Spleen (tissue), 11 donors: ENCODE data around the gene TMED4. TPM values are rescaled to one million over a fixed set of nuclear protein-coding genes. Genes with fewer than 3 reads are reported as not detected.
A peak's percentile ranks its signal among the peaks of the same experiment; 100 is the strongest.

Experiments
- DNase-seq: peaks from one replicate; pipeline ENCODE4 v3.0.0-alpha.2; 2020
- H3K27ac ChIP-seq, 8 donors: fragments of 200-600 bp; sonication (generic) in 7 of 8; 1 replicate in 4 of 8; 2 replicates in 4 of 8; pipeline versions ENCODE4 v1.5.0 to v1.8.0; 2016 to 2021; ENCODE audit warnings: inconsistent platforms in 4 of 8, mild to moderate bottlenecking in 4 of 8, moderate library complexity in 1 of 8
- H3K27me3 ChIP-seq, 7 donors: fragments of 200-600 bp; sonication (generic) in 6 of 7; replicated peaks in 1 of 7; 1 replicate in 4 of 7; 2 replicates in 3 of 7; pipeline versions ENCODE4 v1.5.0 to v1.8.0; 2016 to 2021; ENCODE audit warnings: inconsistent platforms in 3 of 7, mild to moderate bottlenecking in 1 of 7
- H3K36me3 ChIP-seq, 6 donors: fragments of 200-600 bp; sonication (generic) in 5 of 6; 1 replicate in 4 of 6; 2 replicates in 2 of 6; pipeline versions ENCODE4 v1.5.0 to v1.8.0; 2016 to 2021; ENCODE audit warnings: inconsistent platforms in 2 of 6
- H3K4me1 ChIP-seq, 6 donors: fragments of 200-600 bp; sonication (generic) in 5 of 6; 1 replicate in 3 of 6; 2 replicates in 3 of 6; pipeline versions ENCODE4 v1.5.0 to v1.8.0; 2016 to 2021; ENCODE audit warnings: inconsistent platforms in 3 of 6
- H3K4me3 ChIP-seq, 8 donors: fragments of 200-600 bp; sonication (generic) in 7 of 8; 1 replicate in 4 of 8; 2 replicates in 4 of 8; pipeline versions ENCODE4 v1.5.0 to v1.8.0; 2016 to 2021; ENCODE audit warnings: inconsistent platforms in 4 of 8, mild to moderate bottlenecking in 4 of 8, moderate library complexity in 2 of 8
- H3K9me3 ChIP-seq, 8 donors: fragments of 200-600 bp; sonication (generic) in 7 of 8; 1 replicate in 4 of 8; 2 replicates in 4 of 8; pipeline versions ENCODE4 v1.5.0 to v1.8.0; 2016 to 2021; ENCODE audit warnings: inconsistent platforms in 4 of 8
- POLR2A ChIP-seq, 3 donors: fragments of 450-650 bp; IDR thresholded peaks; one replicate each; pipeline ENCODE4 v1.5.1; 2017; ENCODE audit warnings: antibody characterized with exemption in 3 of 3, mild to moderate bottlenecking in 1 of 3
- POLR2AphosphoS5 ChIP-seq, 3 donors: sonication (generic); formaldehyde crosslinking; IDR thresholded peaks; one replicate each; pipeline ENCODE4 v1.5.1; 2017; ENCODE audit warnings: antibody characterized with exemption in 3 of 3
- WGBS, 5 donors: extraction: QIAGEN DNeasy Blood & Tissue Kit in 3 of 5; methylation state at CpG; one replicate each; pipeline versions ENCODE4 v1.1.5 to v1.1.7; 2013 to 2018; 5-methylcytosine and 5-hydroxymethylcytosine counted together
- intact Hi-C: fragments of 100-400 bp; cut with DNase I; formaldehyde crosslinking; loops from one replicate; pipeline ENCODE4 v1.15.0; 2023; ENCODE audit warnings: low total_unique reads
- polyA plus RNA-seq, 3 donors: library from polyadenylated mRNA; stranded (reverse); fragments of 200-250 nt; gene quantifications; one replicate each; pipeline ENCODE4 v1.2.1, GENCODE V29; 2013
- total RNA-seq, 7 donors: library from RNA; depleted of rRNA in 3 of 7; stranded (reverse); fragments of >200 nt in 3 of 7; fragmentation: NEBNext Ultra II Directional in 4 of 7; extraction: Animal tissue kit (Norgen Biotek cat#: 25700) in 4 of 7; gene quantifications; one replicate each; pipeline versions ENCODE4 v1.1.0 to v1.2.1, GENCODE V29; 2016 to 2021
- TF ChIP-seq, protein P1 (sequence below), 11 experiments: fragments of 200-600 bp in 7 of 11; fragments of 450-650 bp in 4 of 11; sonication (generic) in 4 of 11; IDR thresholded peaks in 8 of 11; conservative IDR thresholded peaks in 3 of 11; 1 replicate in 7 of 11; 2 replicates in 4 of 11; pipeline versions ENCODE4 v1.4.0 to v1.8.0; 2016 to 2021; ENCODE audit warnings: antibody characterized with exemption in 11 of 11, inconsistent platforms in 4 of 11, mild to moderate bottlenecking in 1 of 11
- donor health status: healthy with polysubstance abuse.
- donor health status: DM: no; HTN: no; CAD: no; lungs with moderate emphysema.
- donor health status: DM: no; HTN: no; CAD: no.
- donor health status: Bipolar disorder and iron deficiency.
- donor health status: healthy.
- donor health status: DM: no; HTN: no; CAD: no.
- donor health status: DM: yes; HTN: yes; CAD: no.

Gene TMED4
- total and polyA plus RNA-seq, 10 donors: 26.1 to 105 (median 59.6) TPM

DNA sequence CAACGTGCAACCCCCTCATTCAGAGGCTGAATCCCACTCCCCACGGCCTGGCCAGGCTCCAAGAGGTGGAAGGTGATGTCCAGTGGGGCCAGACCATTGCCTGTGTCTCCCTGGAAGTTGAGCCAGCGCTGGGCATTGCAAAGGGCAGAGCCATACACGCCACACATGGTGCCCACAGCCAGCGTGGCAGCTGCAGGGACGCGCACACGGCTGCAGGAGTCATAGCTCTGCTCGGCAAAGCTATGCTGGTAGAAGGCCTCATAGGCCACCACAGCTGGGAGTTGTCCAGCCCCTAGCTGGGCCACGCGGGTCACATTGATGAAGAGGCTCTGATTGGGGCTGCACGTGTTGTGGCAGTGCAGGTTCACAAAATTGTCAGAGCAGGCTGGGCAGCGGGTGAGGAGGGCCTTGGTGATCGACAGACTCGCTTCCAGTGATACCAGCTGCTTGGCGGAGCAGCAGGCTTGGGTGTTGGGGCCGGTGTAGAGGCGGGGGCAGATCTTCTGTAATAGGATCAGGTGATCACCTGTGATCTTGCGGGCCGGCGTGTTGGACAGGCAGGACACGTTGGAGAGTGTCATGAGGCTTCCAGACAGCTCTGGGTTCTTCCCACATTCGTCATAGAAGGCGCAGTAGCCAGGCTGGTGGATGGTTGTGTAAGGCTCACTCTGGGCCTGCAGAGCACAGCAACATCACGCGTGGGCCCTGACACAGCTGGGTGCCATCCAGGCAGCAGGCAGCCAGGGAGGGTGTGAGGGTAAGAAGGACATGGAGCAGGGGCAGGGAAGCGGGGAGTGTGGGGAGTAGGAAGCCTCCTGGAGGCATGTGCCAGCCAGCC lies 42.1 kb downstream of the TMED4 start:
- peak; percentile 55 for DNase-seq
- intact Hi-C loops: no loop called here
- TF ChIP-seq POLR2A (IDR thresholded peaks at IDR 0.05) (no peak), POLR2AphosphoS5 (IDR thresholded peaks at IDR 0.05) (no peak)
- TF ChIP-seq, protein P1, sequence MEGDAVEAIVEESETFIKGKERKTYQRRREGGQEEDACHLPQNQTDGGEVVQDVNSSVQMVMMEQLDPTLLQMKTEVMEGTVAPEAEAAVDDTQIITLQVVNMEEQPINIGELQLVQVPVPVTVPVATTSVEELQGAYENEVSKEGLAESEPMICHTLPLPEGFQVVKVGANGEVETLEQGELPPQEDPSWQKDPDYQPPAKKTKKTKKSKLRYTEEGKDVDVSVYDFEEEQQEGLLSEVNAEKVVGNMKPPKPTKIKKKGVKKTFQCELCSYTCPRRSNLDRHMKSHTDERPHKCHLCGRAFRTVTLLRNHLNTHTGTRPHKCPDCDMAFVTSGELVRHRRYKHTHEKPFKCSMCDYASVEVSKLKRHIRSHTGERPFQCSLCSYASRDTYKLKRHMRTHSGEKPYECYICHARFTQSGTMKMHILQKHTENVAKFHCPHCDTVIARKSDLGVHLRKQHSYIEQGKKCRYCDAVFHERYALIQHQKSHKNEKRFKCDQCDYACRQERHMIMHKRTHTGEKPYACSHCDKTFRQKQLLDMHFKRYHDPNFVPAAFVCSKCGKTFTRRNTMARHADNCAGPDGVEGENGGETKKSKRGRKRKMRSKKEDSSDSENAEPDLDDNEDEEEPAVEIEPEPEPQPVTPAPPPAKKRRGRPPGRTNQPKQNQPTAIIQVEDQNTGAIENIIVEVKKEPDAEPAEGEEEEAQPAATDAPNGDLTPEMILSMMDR (IDR thresholded peaks at IDR 0.05 in 8 of 11, conservative IDR thresholded peaks at IDR 0.05 in 3 of 11): no peak
- no peaks in the 10 kb centered on the region for H3K27me3 ChIP-seq
- no peak overlapping the region for H3K4me3 ChIP-seq
- no peaks in the 10 kb centered on the region for H3K9me3 ChIP-seq
- H3K4me1 ChIP-seq: no peaks in the 10 kb centered on the region
- no peak overlapping the region for H3K27ac ChIP-seq
- H3K36me3 ChIP-seq: no peaks in the 10 kb centered on the region
- 86 to 93% (median 89%) methylated on average over 26 to 27 of the region's 27 CpGs for WGBS, 5 donors

DNA sequence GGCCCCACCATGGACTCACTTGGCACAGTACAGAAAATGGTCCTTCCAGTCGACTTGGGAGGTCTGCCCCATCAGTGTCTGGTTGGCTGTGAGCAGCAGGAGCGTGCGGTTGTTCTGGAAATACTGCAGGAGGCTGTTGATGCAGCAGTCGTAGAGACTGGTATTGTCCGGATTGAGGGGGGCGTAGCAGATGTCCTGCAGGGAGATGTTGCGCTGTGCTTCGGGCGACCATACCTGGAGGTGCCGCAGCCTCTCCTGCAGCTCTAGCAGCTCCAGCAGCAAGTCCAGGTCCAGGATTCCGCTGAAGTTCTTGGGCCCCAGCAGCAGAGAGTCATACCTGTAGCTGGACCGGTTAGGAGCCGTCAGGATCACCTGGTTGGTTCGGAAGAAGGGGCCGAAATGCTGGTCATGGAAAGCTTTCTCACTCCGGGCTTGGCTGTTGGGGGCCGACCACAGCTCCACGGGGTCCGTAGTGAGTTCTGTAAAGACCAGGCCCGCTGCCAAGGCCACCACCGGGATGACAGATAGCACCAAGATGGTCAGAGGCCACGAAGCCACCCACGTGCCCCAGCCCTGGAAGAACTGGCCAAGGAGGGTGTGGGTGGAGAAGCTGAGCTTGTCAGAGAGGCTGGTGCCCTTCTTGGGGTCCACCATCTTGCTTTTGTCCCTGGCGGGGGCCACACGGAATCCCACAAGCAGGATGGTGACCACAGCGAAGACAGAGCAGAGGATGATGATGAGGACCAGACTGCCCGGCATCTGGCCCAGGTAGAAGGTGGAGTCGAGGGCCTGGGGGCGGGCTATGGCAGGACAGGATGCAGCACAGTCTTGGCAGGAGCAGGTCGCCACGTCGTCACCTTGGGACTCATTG lies 43.0 kb downstream of the TMED4 start:
- 84 to 92% (median 90%) methylated on average over 17 to 32 of the region's 32 CpGs for WGBS, 5 donors
- Histone ChIP-seq H3K27me3 (no peaks in the 10 kb centered on the region), H3K4me1 (no peaks in the 10 kb centered on the region), H3K27ac (no peak overlapping the region), H3K4me3 (no peak overlapping the region), H3K9me3 (no peaks in the 10 kb centered on the region), H3K36me3 (no peaks in the 10 kb centered on the region)
- intact Hi-C loops: no loop called here
- no peak for TF ChIP-seq POLR2AphosphoS5 (IDR thresholded peaks at IDR 0.05)
- TF ChIP-seq POLR2A (IDR thresholded peaks at IDR 0.05): no peak
- TF ChIP-seq, protein P1 (IDR thresholded peaks at IDR 0.05 in 8 of 11, conservative IDR thresholded peaks at IDR 0.05 in 3 of 11): no peak
- peak; percentile 50 for DNase-seq

DNA sequence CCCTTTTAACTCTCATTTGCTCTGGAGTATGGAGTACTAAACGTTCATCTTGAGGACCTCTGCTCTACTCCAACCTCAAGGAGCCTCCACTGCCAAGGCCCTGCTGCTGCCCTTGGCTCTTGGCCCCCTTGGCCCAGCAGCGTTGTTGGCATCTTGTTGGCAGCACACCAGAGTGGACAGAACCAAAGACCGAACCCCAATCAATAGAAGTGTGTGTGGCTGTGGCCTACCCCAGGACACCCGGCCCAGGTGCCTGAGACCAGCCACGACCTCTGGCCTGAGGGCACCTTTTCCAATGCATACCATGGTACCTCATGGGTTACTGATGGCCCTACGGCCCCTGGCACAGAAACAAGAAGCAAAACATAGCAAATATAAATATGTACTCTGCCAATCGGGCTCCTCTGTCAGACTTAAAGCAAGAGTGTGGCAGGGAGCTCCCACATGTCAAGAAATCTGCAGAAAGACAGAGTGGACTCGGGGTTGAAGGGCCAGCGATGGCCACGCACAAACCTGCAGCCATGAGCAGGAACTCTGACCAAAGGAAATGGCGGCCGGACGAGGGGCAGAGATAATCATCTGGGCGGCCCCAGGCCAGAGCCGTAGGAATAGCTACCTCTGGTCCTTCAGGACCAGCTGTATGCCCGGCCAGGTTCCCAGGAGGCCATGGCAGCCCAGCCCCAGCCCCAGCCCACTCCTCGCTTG lies 43.8 kb downstream of the TMED4 start:
- no peak for TF ChIP-seq POLR2A (IDR thresholded peaks at IDR 0.05)
- no peak for TF ChIP-seq POLR2AphosphoS5 (IDR thresholded peaks at IDR 0.05)
- TF ChIP-seq, protein P1 (IDR thresholded peaks at IDR 0.05 in 8 of 11, conservative IDR thresholded peaks at IDR 0.05 in 3 of 11): no peak
- Histone ChIP-seq H3K9me3 (no peaks in the 10 kb centered on the region), H3K4me3 (no peak overlapping the region), H3K27me3 (no peaks in the 10 kb centered on the region), H3K27ac (no peak overlapping the region), H3K4me1 (no peaks in the 10 kb centered on the region), H3K36me3 (no peaks in the 10 kb centered on the region)
- intact Hi-C loops: no loop called here
- WGBS, 5 donors: 80 to 91% (median 88%) methylated on average over 15 to 17 of the region's 17 CpGs
- DNase-seq: peak; percentile 59
